IMR-90 (cell line): Measurements from ENCODE around the gene SHB.

Experiments
- BHLHE40 ChIP-seq: fragments of 150-350 bp; IDR thresholded peaks from 2 replicates; pipeline ENCODE4 v1.6.1; 2016; ENCODE audit warnings: mild to moderate bottlenecking, low read depth, low read length
- CTCF ChIP-seq: conservative IDR thresholded peaks from 2 replicates; pipeline ENCODE4 v1.5.1; 2012; ENCODE audit warnings: mild to moderate bottlenecking, low read depth, low read length, improper control_type of control experiment
- ELK1 ChIP-seq: fragments of 150-350 bp; IDR thresholded peaks from 2 replicates; pipeline ENCODE4 v1.6.1; 2016; ENCODE audit warnings: low read depth, mild to moderate bottlenecking, low read length, moderate library complexity, borderline replicate concordance
- FOS ChIP-seq: fragments of 150-350 bp; IDR thresholded peaks from 2 replicates; pipeline ENCODE4 v1.6.1; 2016; ENCODE audit warnings: low read depth, low read length
- MAFK ChIP-seq: IDR thresholded peaks from 2 replicates; pipeline ENCODE4 v1.6.1; 2012; ENCODE audit warnings: low read depth, low read length, improper control_type of control experiment
- MAZ ChIP-seq: IDR thresholded peaks from 2 replicates; pipeline ENCODE4 v1.6.1; 2012; ENCODE audit warnings: low read depth, mild to moderate bottlenecking, low read length, improper control_type of control experiment, moderate library complexity, borderline replicate concordance
- MXI1 ChIP-seq: IDR thresholded peaks from 2 replicates; pipeline ENCODE4 v1.6.1; 2012; ENCODE audit warnings: low read depth, mild to moderate bottlenecking, low read length, moderate library complexity, borderline replicate concordance
- NFE2L2 ChIP-seq: fragments of 150-350 bp; IDR thresholded peaks from 2 replicates; pipeline ENCODE4 v1.6.1; 2016; ENCODE audit warnings: low read depth, mild to moderate bottlenecking, low read length
- POLR2A ChIP-seq: IDR thresholded peaks from 2 replicates; pipeline ENCODE4 v1.6.1; 2012; ENCODE audit warnings: mild to moderate bottlenecking, low read depth, low read length
- RFX5 ChIP-seq: IDR thresholded peaks from 2 replicates; pipeline ENCODE4 v1.8.0; 2012; ENCODE audit warnings: low read depth, mild to moderate bottlenecking, low read length, moderate library complexity
- USF2 ChIP-seq: fragments of 150-350 bp; IDR thresholded peaks from 2 replicates; pipeline ENCODE4 v1.6.1; 2017; ENCODE audit warnings: mild to moderate bottlenecking, antibody characterized with exemption, low read length, low read depth

- TF ChIP-seq CTCF, result no peak
- no peak for TF ChIP-seq USF2
- TF ChIP-seq MXI1, result no peak
- TF ChIP-seq ELK1, result no peak
- TF ChIP-seq POLR2A, result no peak
- TF ChIP-seq NFE2L2, result no peak
- no peak for TF ChIP-seq BHLHE40
- no peak for TF ChIP-seq MAFK
- no peak for TF ChIP-seq MAZ
- no peak for TF ChIP-seq RFX5
- TF ChIP-seq FOS, result no peak
Measured at GRCh38 chr9:37946971-37947370, 122.1 kb downstream of the SHB start.
